Fibroblast of villous mesenchyme (primary cell): ENCODE data around the gene NUMA1. TPM values are rescaled to one million over a fixed set of nuclear protein-coding genes. Genes with fewer than 3 reads are reported as not detected.

Experiments used
- DNase-seq: peaks from one replicate; pipeline ENCODE4 v3.0.0-alpha.2; 2010; ENCODE audit warnings: low read depth
- H3K4me3 ChIP-seq: 2 replicates; pipeline ENCODE4 v1.5.1; 2011; ENCODE audit warnings: low read depth, mild to moderate bottlenecking, low read length
- CTCF ChIP-seq: IDR thresholded peaks from 2 replicates; pipeline ENCODE4 v1.5.1; 2012; ENCODE audit warnings: low read depth, mild to moderate bottlenecking, low read length; ENCODE audit not compliant: insufficient read depth
- total RNA-seq: library from RNA; depleted of rRNA; stranded (reverse); fragments of >200 nt; gene quantifications from 2 replicates; pipeline ENCODE4 v1.2.3, GENCODE V29; 2012

The NUMA1 gene
- total RNA-seq, 1 donor, result 169 TPM

GRCh38 chr11:72039856-72040401, 40.4 kb downstream of the NUMA1 start:
- H3K4me3 ChIP-seq, result peak overlapping the region; percentile 69
- TF ChIP-seq CTCF, result no peak
- DNase-seq, result no peak

- no peak for TF ChIP-seq CTCF
- DNase-seq, result peak; percentile 78
- peak overlapping the region; percentile 69 for H3K4me3 ChIP-seq
These were observed 41.1 kb downstream of the NUMA1 start for GRCh38 chr11:72039031-72039855.

- H3K4me3 ChIP-seq, result peak overlapping the region; percentile 69
- peak; percentile 84 for DNase-seq
- TF ChIP-seq CTCF, result no peak
These were observed 41.9 kb downstream of the NUMA1 start for GRCh38 chr11:72038491-72038890.

GRCh38 chr11:72037554-72038311, 42.6 kb downstream of the NUMA1 start:
- peak overlapping the region; percentile 69 for H3K4me3 ChIP-seq
- DNase-seq, result peak; percentile 24
- TF ChIP-seq CTCF, result no peak

DNA sequence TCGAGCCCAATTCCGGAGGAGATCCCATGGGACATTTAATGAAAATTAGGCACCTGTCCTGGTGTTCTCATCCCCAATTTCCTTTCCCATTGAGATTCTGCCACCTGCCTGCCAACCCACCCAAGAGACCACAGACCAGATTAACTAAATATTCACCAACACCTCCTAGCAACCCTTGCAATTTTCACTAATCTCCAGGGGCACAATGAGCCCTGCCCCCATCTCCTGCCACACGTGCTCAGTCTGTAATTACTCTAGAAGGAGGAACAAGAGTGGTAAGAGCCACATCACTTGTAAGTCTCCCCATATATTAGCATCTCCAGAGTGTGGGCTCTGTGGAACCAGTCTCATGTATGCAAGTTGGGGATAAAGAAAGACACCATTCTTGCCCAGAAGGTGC, 43.7 kb downstream of the NUMA1 start:
- H3K4me3 ChIP-seq, result no peak overlapping the region
- no peak for TF ChIP-seq CTCF
- DNase-seq, result no peak

DNA sequence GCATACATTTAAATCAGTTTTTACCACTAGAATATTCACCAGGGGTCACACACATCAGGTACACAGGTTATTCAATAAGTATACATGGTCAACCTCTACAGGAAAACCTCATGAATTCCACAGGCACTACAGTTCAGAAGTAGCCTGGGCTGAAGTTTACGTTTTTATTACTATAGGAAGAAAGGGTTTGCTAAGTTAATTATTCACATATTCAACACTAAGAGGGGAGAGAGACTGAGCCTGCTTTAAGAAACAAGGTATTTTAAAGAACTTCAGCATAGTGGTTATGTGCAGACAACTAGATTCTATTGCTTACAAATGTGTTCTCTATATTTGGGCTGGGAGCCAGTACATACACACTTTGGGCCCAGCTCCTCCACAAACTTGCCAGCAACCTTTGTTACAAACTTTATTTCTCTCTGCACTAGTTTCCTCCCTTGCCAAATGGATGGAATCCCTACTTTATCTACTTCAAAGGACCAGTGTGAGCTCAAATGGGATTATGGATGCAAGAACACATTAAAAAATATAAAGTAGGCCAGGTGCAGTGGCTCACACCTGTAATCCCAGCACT, 49.8 kb downstream of the NUMA1 start:
- TF ChIP-seq CTCF, result no peak
- no peak for DNase-seq
- H3K4me3 ChIP-seq, result no peak overlapping the region
